H9 (cell line): ENCODE data around the gene ST3GAL6. TPM values are rescaled to one million over a fixed set of nuclear protein-coding genes. Genes with fewer than 3 reads are reported as not detected.

Experiments
- DNase-seq: peaks from one replicate; pipeline ENCODE4 v3.0.0-alpha.2; 2017
- H2AFZ ChIP-seq: one replicate; pipeline ENCODE4 v1.6.1; 2013; ENCODE audit warnings: mild to moderate bottlenecking, low read length, control low read depth, moderate library complexity
- H2AK5ac ChIP-seq: 2 replicates; pipeline ENCODE4 v1.6.1; 2013; ENCODE audit warnings: low read length, control low read depth, mixed read lengths; ENCODE audit not compliant: insufficient read length
- H2BK120ac ChIP-seq: one replicate; pipeline ENCODE4 v1.6.1; 2013; ENCODE audit warnings: low read depth, mild to moderate bottlenecking, low read length, control low read depth, inconsistent platforms; ENCODE audit not compliant: poor library complexity, severe bottlenecking
- H2BK12ac ChIP-seq: 2 replicates; pipeline ENCODE4 v1.6.1; 2013; ENCODE audit warnings: low read length, control low read depth, mixed read lengths, low read depth; ENCODE audit not compliant: insufficient read length
- H2BK15ac ChIP-seq: 2 replicates; pipeline ENCODE4 v1.6.1; 2013; ENCODE audit warnings: low read depth, low read length, control low read depth
- H2BK20ac ChIP-seq: one replicate; pipeline ENCODE4 v1.6.1; 2013; ENCODE audit warnings: low read depth, mild to moderate bottlenecking, low read length, control low read depth, inconsistent platforms; ENCODE audit not compliant: poor library complexity, severe bottlenecking
- H2BK5ac ChIP-seq: 2 replicates; pipeline ENCODE4 v1.6.1; 2013; ENCODE audit warnings: low read length, control low read depth, mixed read lengths; ENCODE audit not compliant: insufficient read length
- H3K14ac ChIP-seq: 2 replicates; pipeline ENCODE4 v1.6.1; 2013; ENCODE audit warnings: low read length, control low read depth; ENCODE audit not compliant: insufficient read depth
- H3K18ac ChIP-seq: 2 replicates; pipeline ENCODE4 v1.6.1; 2013; ENCODE audit warnings: low read depth, mild to moderate bottlenecking, mixed read lengths, low read length, control low read depth; ENCODE audit not compliant: insufficient read length
- H3K23ac ChIP-seq: 2 replicates; pipeline ENCODE4 v1.6.1; 2013; ENCODE audit warnings: low read length, control low read depth, mixed read lengths, low read depth; ENCODE audit not compliant: insufficient read length
- H3K23me2 ChIP-seq: 2 replicates; pipeline ENCODE4 v1.6.1; 2013; ENCODE audit warnings: low read depth, mild to moderate bottlenecking, mixed read lengths, low read length, control low read depth; ENCODE audit not compliant: insufficient read length, poor library complexity, severe bottlenecking
- H3K27ac ChIP-seq: 2 replicates; pipeline ENCODE4 v1.5.1; 2013; ENCODE audit warnings: low read length, control low read depth, mixed read lengths, low read depth; ENCODE audit not compliant: insufficient read length
- H3K27me3 ChIP-seq: 2 replicates; pipeline ENCODE4 v1.6.1; 2013; ENCODE audit warnings: low read length, control low read depth, inconsistent platforms; ENCODE audit not compliant: insufficient read depth
- H3K4ac ChIP-seq: 2 replicates; pipeline ENCODE4 v1.6.1; 2013; ENCODE audit warnings: low read depth, mild to moderate bottlenecking, control low read depth, inconsistent platforms, low read length, moderate library complexity
- H3K4me1 ChIP-seq: 2 replicates; pipeline ENCODE4 v1.6.1; 2013; ENCODE audit warnings: low read length, control low read depth, inconsistent platforms; ENCODE audit not compliant: insufficient read depth
- H3K4me2 ChIP-seq: 2 replicates; pipeline ENCODE4 v1.6.1; 2013; ENCODE audit warnings: low read length, control low read depth, mixed read lengths; ENCODE audit not compliant: insufficient read length, insufficient read depth
- H3K56ac ChIP-seq: 2 replicates; pipeline ENCODE4 v1.6.1; 2013; ENCODE audit warnings: low read depth, mild to moderate bottlenecking, mixed read lengths, low read length, control low read depth; ENCODE audit not compliant: insufficient read length
- H3K79me1 ChIP-seq: 2 replicates; pipeline ENCODE4 v1.6.1; 2013; ENCODE audit warnings: low read depth, mild to moderate bottlenecking, moderate library complexity, low read length, control low read depth, inconsistent platforms; ENCODE audit not compliant: insufficient read depth, poor library complexity, severe bottlenecking
- H3K79me2 ChIP-seq: 2 replicates; pipeline ENCODE4 v1.6.1; 2013; ENCODE audit warnings: low read length, control low read depth, inconsistent platforms; ENCODE audit not compliant: insufficient read depth
- H3K9ac ChIP-seq: 2 replicates; pipeline ENCODE4 v1.6.1; 2013; ENCODE audit warnings: low read length, control low read depth, mixed read lengths; ENCODE audit not compliant: insufficient read length; ENCODE audit errors: extremely low read depth
- H3K9me3 ChIP-seq: one replicate; pipeline ENCODE4 v1.6.1; 2013; ENCODE audit warnings: low read depth, low read length, inconsistent platforms; ENCODE audit not compliant: control insufficient read depth
- H3T11ph ChIP-seq: one replicate; pipeline ENCODE4 v1.6.1; 2013; ENCODE audit warnings: mild to moderate bottlenecking, low read length, control low read depth, inconsistent platforms
- H4K20me1 ChIP-seq: one replicate; pipeline ENCODE4 v1.6.1; 2013; ENCODE audit not compliant: control insufficient read depth, insufficient read length, insufficient read depth
- H4K5ac ChIP-seq: 2 replicates; pipeline ENCODE4 v1.6.1; 2013; ENCODE audit warnings: low read depth, mild to moderate bottlenecking, mixed read lengths, low read length, control low read depth; ENCODE audit not compliant: insufficient read length
- H4K8ac ChIP-seq: replicated peaks from 2 replicates; pipeline ENCODE4 v1.6.1; 2013; ENCODE audit warnings: low read length, control low read depth, mixed read lengths, low read depth; ENCODE audit not compliant: insufficient read length
- H4K91ac ChIP-seq: 2 replicates; pipeline ENCODE4 v1.6.1; 2013; ENCODE audit warnings: low read depth, mild to moderate bottlenecking, moderate library complexity, mixed read lengths, low read length, control low read depth; ENCODE audit not compliant: insufficient read length
- H3K27ac Mint-ChIP-seq, 3 experiments: 2 replicates in 2 of 3; 3 replicates in 1 of 3; pipeline ENCODE4 v1.8.0; 2020 to 2021; ENCODE audit warnings: mixed read lengths in 3 of 3, mild to moderate bottlenecking in 1 of 3, moderate library complexity in 1 of 3
- H3K27me3 Mint-ChIP-seq: 2 replicates; pipeline ENCODE4 v1.8.0; 2021; ENCODE audit warnings: low read depth, mild to moderate bottlenecking, moderate library complexity, mixed read lengths
- H3K36me3 Mint-ChIP-seq, 3 experiments: 2 replicates in 2 of 3; 3 replicates in 1 of 3; pipeline ENCODE4 v1.8.0; 2020 to 2021; ENCODE audit warnings: low read depth in 3 of 3, mixed read lengths in 3 of 3; ENCODE audit not compliant: insufficient read depth in 1 of 3
- H3K4me1 Mint-ChIP-seq, 2 experiments: 2 replicates each; pipeline ENCODE4 v1.8.0; 2020; ENCODE audit warnings: mixed read lengths in 2 of 2
- H3K4me3 Mint-ChIP-seq, 2 experiments: 2 replicates in 1 of 2; 3 replicates in 1 of 2; pipeline ENCODE4 v1.8.0; 2020 to 2021; ENCODE audit warnings: mild to moderate bottlenecking in 2 of 2, mixed read lengths in 2 of 2, moderate library complexity in 1 of 2
- H3K9me3 Mint-ChIP-seq, 2 experiments: 2 replicates in 1 of 2; 3 replicates in 1 of 2; pipeline ENCODE4 v1.8.0; 2020; ENCODE audit warnings: mild to moderate bottlenecking in 2 of 2, mixed read lengths in 2 of 2, moderate library complexity in 1 of 2
- CTCF ChIP-seq: fragments of 200-600 bp; sonication (generic); conservative IDR thresholded peaks from 3 replicates; pipeline ENCODE4 v1.8.0; 2021; ENCODE audit warnings: antibody characterized with exemption, mild to moderate bottlenecking
- WGBS: extraction: QIAGEN DNeasy Blood & Tissue Kit; methylation state at CpG from one replicate; pipeline ENCODE4 v1.1.7; 2013; ENCODE audit warnings: missing lambda C conversion rate, low lambda C conversion rate, mixed read lengths; ENCODE audit not compliant: insufficient read length; ENCODE audit errors: extremely low coverage; 5-methylcytosine and 5-hydroxymethylcytosine counted together
- total RNA-seq: library from RNA; stranded (reverse); gene quantifications from 2 replicates; pipeline ENCODE4 v1.2.1, GENCODE V29; 2021

Gene ST3GAL6
- total RNA-seq, 1 experiment from 2014 or later = 6.4 TPM

- Mint-ChIP-seq H3K36me3 (peaks cover 37 to 68% (median 68%) of the 10 kb centered on the region in 3 experiments), H3K9me3 (peaks cover 0 to 5% of the 10 kb centered on the region in 2 experiments; a peak in 1 of 5 replicates), H3K27ac (no peak overlapping the region), H3K4me3 (no peak overlapping the region), H3K4me1 (no peaks in the 10 kb centered on the region), H3K27me3 (no peaks in the 10 kb centered on the region)
- no peak overlapping the region for H3K4me2 ChIP-seq
- DNase-seq = no peak
- H3K18ac ChIP-seq = no peak overlapping the region
- no peaks in the 10 kb centered on the region for H3K79me2 ChIP-seq
- H3K9ac ChIP-seq = no peak overlapping the region
- H2BK20ac ChIP-seq = no peak overlapping the region
- H3K27me3 ChIP-seq = no peaks in the 10 kb centered on the region
- TF ChIP-seq CTCF = no peak
- no peak overlapping the region for H3K27ac ChIP-seq
- H2BK12ac ChIP-seq = no peak overlapping the region
- no peak overlapping the region for H3K14ac ChIP-seq
- H3K79me1 ChIP-seq = no peaks in the 10 kb centered on the region
- no peaks in the 10 kb centered on the region for H3K9me3 ChIP-seq
- H2BK120ac ChIP-seq = no peak overlapping the region
- no peak overlapping the region for H3K56ac ChIP-seq
- no peak overlapping the region for H4K5ac ChIP-seq
- H3K23me2 ChIP-seq = no peaks in the 10 kb centered on the region
- H3T11ph ChIP-seq = no peak overlapping the region
- no peak overlapping the region for H2BK5ac ChIP-seq
- no peak overlapping the region for H4K91ac ChIP-seq
- no peaks in the 10 kb centered on the region for H4K20me1 ChIP-seq
- H3K4ac ChIP-seq = no peak overlapping the region
- H2BK15ac ChIP-seq = no peak overlapping the region
- no CpG with 5 or more reads among the region's 2 CpGs for WGBS
- H3K23ac ChIP-seq = no peak overlapping the region
- no peak overlapping the region for H2AFZ ChIP-seq
- H2AK5ac ChIP-seq = no peak overlapping the region
- no peak overlapping the region for H4K8ac ChIP-seq
- no peaks in the 10 kb centered on the region for H3K4me1 ChIP-seq
These were observed 44.9 kb downstream of the ST3GAL6 start for GRCh38 chr3:98808071-98808470.
